GM12801 (cell line): Measurements from ENCODE around the gene CREB5.

Source experiments
- CTCF ChIP-seq: IDR thresholded peaks from one replicate; pipeline ENCODE4 v1.5.1; 2011; ENCODE audit warnings: control low read depth; ENCODE audit not compliant: insufficient read length; ENCODE audit errors: extremely low read depth

Gene CREB5

GRCh38 chr7:28411876-28412662 lies at the start of gene CREB5:
Gene CREB5 (plus strand): TSS chr7:28412518. CDS start chr7:28412915, 397 bp downstream.
- TF ChIP-seq CTCF, result no peak

- no peak for TF ChIP-seq CTCF
These were observed 49.5 kb upstream of the CREB5 start for GRCh38 chr7:28362812-28363211.

- no peak for TF ChIP-seq CTCF
These were observed 48.2 kb upstream of the CREB5 start for GRCh38 chr7:28364082-28364481.

GRCh38 chr7:28369523-28369922 lies 42.8 kb upstream of the CREB5 start:
- no peak for TF ChIP-seq CTCF

- no peak for TF ChIP-seq CTCF
These were observed 40.5 kb upstream of the CREB5 start for GRCh38 chr7:28371846-28372245.

- no peak for TF ChIP-seq CTCF
These were observed 38.3 kb upstream of the CREB5 start for GRCh38 chr7:28373990-28374389.

- TF ChIP-seq CTCF, result no peak
These were observed 36.6 kb upstream of the CREB5 start for GRCh38 chr7:28375729-28376128.

- no peak for TF ChIP-seq CTCF
These were observed 35.7 kb upstream of the CREB5 start for GRCh38 chr7:28376634-28377033.
